Cardiac atrium fibroblast (primary cell): Measurements from ENCODE around the gene ATP6V0C. TPM values are rescaled to one million over a fixed set of nuclear protein-coding genes. Genes with fewer than 3 reads are reported as not detected.

Source experiments
- total RNA-seq: library from RNA; depleted of rRNA; stranded (reverse); fragments of >200 nt; gene quantifications from 2 replicates; pipeline ENCODE4 v1.2.3, GENCODE V29; 2015

Gene ATP6V0C
- total RNA-seq, result 53.5 and 59.2 TPM in 2 replicates

DNA sequence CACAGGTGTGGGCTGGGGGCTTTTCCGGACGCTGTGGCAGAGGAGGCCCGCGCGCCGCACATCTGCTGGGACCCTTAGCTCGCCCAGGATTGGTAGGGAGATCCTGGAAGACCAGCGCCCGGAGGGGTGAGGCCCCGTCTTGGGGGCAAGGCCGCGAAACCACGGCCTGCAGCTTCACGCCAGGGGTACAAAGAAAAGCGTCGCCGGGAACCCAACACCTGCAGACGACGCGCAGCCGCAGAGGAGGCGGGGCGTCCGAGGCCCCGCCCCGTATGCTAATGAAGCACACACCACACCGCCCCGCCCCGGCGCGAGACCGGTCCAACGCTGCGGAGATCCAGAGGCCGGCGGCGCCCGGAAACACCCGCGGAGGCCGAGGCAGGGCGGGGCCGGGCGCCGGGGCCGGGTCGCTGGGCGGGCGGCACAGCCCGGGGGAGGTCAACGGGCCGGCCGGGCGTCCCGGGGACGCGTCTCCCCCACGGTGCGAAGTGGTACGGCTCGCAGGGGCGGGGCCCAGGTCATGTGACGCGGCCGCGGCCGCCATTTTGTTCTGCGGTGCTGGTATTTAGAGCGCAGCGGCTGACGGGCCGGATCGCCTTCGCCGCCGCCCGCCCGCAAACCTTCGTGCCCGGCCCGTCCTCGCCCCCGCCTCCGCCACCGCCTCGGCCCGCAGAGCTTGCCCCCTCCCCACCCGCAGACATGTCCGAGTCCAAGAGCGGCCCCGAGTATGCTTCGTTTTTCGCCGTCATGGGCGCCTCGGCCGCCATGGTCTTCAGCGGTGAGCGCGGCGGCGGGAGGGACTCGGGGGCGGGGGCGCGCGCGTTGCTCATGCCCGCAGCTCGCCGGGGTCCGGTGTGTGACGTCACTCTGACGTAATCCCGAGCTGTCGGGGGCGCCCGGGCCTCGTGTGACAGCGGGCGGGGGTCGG is at the start of gene ATP6V0C:
ATP6V0C (plus strand) TSS at position 548 of the 928 bp plus-strand sequence; CDS start at position 700, 152 bp downstream.

DNA sequence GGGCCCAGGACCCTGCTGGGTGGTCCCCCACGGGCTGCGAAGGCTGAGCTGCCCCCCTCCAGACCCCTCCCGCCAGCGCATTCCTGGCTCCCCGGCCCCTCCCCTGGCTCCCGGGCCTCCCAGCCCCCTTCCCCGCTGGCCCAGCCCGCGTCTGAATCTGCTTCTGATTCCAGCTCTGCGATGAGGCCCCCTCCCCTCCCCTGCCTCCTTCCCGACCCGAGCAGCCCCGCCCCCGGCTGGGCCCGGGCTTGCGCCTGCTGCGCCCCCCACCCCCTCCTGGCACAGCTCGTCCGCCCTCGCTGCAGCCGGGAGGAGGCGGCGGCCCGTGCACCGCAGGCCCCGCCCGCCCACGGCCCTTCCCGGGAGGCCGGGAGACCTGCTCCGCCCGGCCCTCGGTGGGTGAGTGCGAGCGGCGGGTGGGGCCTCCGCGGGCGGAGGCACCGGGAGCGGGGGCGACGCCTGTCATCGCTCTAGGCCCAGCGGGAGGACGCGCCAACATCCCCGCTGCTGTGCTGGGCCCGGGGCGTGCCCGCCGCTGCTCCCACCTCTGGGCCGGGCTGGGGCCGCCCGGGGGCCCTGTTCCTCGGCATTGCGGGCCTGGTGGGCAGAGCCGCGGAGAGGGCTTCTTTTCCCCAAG is 42.6 kb upstream of the ATP6V0C start, which contains the start of gene NTN3:
NTN3 (plus strand) TSS at position 282 of the 637 bp plus-strand sequence. CDS start 405 bp downstream, outside the sequence.

DNA sequence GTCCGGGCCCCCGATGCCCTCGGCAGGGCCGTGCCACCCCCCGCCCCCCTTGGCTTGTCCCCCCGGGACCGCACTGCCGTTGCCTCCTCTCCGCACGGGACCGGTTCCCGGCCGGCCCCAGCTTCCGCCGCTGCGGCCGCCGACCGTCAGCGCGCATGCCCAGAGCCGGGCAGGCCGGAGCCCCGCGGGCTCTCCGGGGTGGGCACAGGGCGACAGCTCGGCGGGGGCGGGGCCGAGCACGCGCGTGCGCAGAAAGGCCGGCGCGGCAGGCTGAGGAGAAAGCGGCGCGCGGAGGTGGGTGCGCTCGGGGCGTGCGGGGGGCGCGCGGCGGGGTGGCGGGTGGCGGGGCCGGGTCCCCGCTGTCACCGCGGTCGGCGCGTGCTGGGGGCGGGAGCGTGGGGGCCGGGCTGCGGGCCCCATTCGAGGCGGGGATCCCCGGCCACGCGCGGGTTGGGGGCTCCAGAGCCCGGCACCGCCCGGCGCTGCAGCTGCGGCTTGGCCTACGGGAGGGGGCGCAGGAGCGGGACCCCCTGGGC is 38.8 kb upstream of the ATP6V0C start, which contains the start of gene TBC1D24:
TBC1D24 (plus strand) TSS at position 251 of the 536 bp plus-strand sequence. CDS start 21,022 bp downstream, outside the sequence.

DNA sequence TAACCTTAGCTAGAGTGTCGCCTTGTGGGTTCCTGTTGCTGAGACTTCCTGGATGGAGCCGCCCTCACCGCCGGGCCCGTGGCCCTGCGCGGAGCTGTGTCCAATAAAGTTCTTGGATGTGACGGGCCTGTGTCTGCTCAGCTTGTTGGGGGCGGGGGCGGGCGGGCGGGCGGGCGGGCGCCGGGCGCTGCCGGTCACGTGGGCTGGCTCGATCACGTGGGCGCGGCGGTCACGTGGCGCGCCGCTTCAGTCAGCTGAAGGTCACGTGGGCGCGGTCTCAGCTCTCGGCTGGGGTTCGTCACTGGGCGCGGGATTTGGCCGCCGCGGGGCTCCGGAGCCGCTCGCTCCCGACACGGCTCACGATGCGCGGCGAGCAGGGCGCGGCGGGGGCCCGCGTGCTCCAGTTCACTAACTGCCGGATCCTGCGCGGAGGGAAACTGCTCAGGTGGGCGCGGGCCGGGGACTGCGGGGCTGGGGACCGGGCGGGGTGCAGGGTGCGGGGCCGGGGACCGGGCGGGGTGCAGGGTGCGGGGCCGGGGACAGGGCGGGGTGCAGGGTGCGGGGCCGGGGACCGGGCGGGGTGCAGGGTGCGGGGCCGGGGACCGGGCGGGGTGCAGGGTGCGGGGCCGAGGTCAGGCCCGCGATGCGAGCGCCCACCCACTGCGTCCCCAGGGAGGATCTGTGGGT is 6.5 kb downstream of the ATP6V0C start, which contains the start of gene AMDHD2:
AMDHD2 (plus strand) TSS at position 275 of the 687 bp plus-strand sequence; CDS start at position 363, 88 bp downstream.

DNA sequence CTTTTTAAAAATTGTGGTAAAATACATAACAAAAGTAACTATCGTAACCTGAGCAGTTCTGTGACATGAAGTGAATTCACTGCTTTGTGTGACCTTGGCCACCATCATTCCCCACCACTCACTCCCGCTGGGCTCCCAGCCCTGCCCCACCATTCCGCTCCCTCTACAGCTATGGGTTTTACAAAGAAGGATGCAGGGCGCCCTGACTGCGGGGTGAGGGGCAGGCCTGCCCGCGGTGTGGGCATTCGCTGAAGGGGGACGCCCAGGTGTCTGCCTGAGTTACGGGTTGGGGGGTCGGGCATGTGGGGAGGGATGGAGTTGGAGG is 17.6 kb downstream of the ATP6V0C start, which contains the start of gene CEMP1:
CEMP1 (minus strand) TSS at position 38 of the 325 bp plus-strand sequence. CDS start 335 bp downstream, outside the sequence.

DNA sequence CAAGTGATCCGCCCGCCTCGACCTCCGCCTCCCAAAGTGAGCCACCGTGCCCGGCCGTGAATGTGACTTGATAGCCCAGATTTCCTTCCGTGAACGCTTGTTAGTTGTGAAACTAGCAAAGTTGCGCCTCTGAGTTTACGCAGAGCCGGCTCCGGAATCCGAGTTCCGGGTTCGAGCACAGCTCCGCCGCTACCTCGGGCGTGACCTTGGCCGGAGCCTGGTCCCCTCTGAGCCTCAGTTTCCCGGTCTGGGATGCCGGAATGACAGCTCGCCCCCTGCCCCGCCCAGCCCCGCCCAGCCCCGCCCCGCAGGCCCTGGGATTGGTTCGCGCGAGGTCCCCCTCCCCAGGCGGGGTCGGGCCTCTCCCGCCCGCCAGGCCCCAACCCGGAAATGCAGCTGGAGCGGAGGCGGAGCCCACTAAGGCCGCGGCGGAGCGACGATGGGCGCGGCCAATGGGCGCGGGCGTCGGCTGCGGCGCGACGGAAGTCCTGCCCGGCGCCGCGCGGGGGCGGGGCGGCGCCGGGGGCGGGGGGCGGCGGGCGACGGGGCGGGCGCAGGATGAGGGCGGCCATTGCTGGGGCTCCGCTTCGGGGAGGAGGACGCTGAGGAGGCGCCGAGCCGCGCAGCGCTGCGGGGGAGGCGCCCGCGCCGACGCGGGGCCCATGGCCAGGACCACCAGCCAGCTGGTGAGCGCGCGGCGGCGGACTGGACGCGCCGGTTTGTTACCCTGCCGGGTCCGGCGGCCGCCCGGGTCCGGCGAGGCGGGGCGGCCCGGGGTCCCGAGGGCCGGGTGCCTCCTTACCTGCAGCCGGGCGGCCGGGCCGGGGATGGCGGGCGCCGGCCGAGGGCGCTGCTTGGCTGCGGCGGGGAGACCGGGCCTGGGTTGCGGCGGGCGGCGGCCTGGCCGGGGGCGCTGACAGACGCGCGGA is 24.0 kb downstream of the ATP6V0C start, which contains the start of gene PDPK1:
PDPK1 (plus strand) TSS at position 571 of the 929 bp plus-strand sequence; CDS start at position 663, 92 bp downstream.

Other genes with a start within 250 kb of the ATP6V0C start
- 125 and 144 TPM in 2 replicates for gene RNPS1, start 245.8 kb upstream of the ATP6V0C start, total RNA-seq
- 1.4 and 2.9 TPM in 2 replicates for gene ABCA3, start 173.2 kb upstream of the ATP6V0C start, total RNA-seq
- gene CCNF, start 84.5 kb upstream of the ATP6V0C start, total RNA-seq, result 9.0 and 11.2 TPM in 2 replicates
- gene TEDC2, start 53.8 kb upstream of the ATP6V0C start, total RNA-seq, result 1.3 and 3.6 TPM in 2 replicates
- gene NTN3, start 42.7 kb upstream of the ATP6V0C start, total RNA-seq, result not detected in 2 replicates
- 7.4 and 9.9 TPM in 2 replicates for gene TBC1D24, start 38.8 kb upstream of the ATP6V0C start, total RNA-seq
- 31.8 and 40.5 TPM in 2 replicates for gene AMDHD2, start 6.4 kb downstream of the ATP6V0C start, total RNA-seq
- not detected in 2 replicates for gene CEMP1, start 17.5 kb downstream of the ATP6V0C start, total RNA-seq
- gene PDPK1, start 24.1 kb downstream of the ATP6V0C start, total RNA-seq, result 11.7 and 15.4 TPM in 2 replicates
- gene KCTD5, start 168.6 kb downstream of the ATP6V0C start, total RNA-seq, result 29.1 and 33.0 TPM in 2 replicates
- gene PRSS27, start 206.3 kb downstream of the ATP6V0C start, total RNA-seq, result 0.16 and 0.18 TPM in 2 replicates
- gene SRRM2, start 238.7 kb downstream of the ATP6V0C start, total RNA-seq, result 46.7 and 53.8 TPM in 2 replicates